Osteocyte (in vitro differentiated cells): ENCODE measurements around the gene PITPNC1. TPM values are rescaled to one million over a fixed set of nuclear protein-coding genes. Genes with fewer than 3 reads are reported as not detected.

Experiments used
- DNase-seq: peaks from one replicate; pipeline ENCODE4 v3.0.0; 2021; ENCODE audit warnings: mixed read lengths; ENCODE audit not compliant: unreplicated experiment; ENCODE audit errors: extremely low spot score
- H3K27ac Mint-ChIP-seq: one replicate; pipeline ENCODE4 v1.8.0; 2021; ENCODE audit warnings: mild to moderate bottlenecking, mixed read lengths; ENCODE audit not compliant: unreplicated experiment
- H3K27me3 Mint-ChIP-seq: one replicate; pipeline ENCODE4 v1.8.0; 2021; ENCODE audit warnings: mixed read lengths; ENCODE audit not compliant: unreplicated experiment
- H3K36me3 Mint-ChIP-seq: one replicate; pipeline ENCODE4 v1.8.0; 2021; ENCODE audit warnings: mixed read lengths; ENCODE audit not compliant: unreplicated experiment
- H3K4me1 Mint-ChIP-seq: one replicate; pipeline ENCODE4 v1.8.0; 2021; ENCODE audit warnings: mixed read lengths; ENCODE audit not compliant: unreplicated experiment
- H3K4me3 Mint-ChIP-seq: one replicate; pipeline ENCODE4 v1.8.0; 2021; ENCODE audit warnings: mild to moderate bottlenecking, moderate library complexity, mixed read lengths; ENCODE audit not compliant: unreplicated experiment
- H3K9me3 Mint-ChIP-seq: one replicate; pipeline ENCODE4 v1.8.0; 2021; ENCODE audit warnings: mixed read lengths; ENCODE audit not compliant: unreplicated experiment
- total RNA-seq: library from RNA; stranded (reverse); gene quantifications from 2 replicates; pipeline ENCODE4 v1.2.1, GENCODE V29; 2021
- TF ChIP-seq, protein P1 (sequence below): fragments of 200-600 bp; sonication (generic); IDR thresholded peaks from 2 replicates; pipeline ENCODE4 v1.5.0; 2021; ENCODE audit warnings: antibody characterized with exemption, mild to moderate bottlenecking, moderate library complexity

PITPNC1 gene
- total RNA-seq, 1 donor from 2014 or later, result 18.0 TPM

DNA sequence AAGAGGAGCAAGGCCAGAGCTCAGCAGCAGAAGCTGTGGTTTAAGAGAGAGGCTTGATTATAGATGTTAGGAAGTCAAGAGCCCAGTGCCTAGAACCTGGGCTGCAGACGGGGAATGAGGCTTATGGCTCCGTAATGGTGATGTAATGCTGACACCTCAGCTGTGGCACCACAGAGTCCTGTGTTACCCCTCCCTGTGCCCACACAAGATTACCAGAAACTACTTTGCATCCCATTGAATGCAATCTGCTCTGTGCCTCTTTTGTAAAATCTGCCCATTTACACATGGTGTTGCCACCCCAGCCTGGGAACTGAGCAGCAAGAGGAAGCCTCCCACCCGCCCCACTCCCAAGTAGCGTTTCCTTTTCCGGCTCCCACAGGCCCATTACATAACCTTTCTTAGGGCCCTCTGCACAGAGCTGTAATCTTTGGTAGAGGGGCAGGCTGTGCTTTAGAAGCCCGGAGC is 57.0 kb downstream of the PITPNC1 start:
- H3K9me3 Mint-ChIP-seq, result no peaks in the 10 kb centered on the region
- DNase-seq, result no peak
- H3K4me3 Mint-ChIP-seq, result no peak overlapping the region
- H3K27ac Mint-ChIP-seq, result no peak overlapping the region
- no peaks in the 10 kb centered on the region for H3K27me3 Mint-ChIP-seq
- no peaks in the 10 kb centered on the region for H3K36me3 Mint-ChIP-seq
- TF ChIP-seq, protein P1, sequence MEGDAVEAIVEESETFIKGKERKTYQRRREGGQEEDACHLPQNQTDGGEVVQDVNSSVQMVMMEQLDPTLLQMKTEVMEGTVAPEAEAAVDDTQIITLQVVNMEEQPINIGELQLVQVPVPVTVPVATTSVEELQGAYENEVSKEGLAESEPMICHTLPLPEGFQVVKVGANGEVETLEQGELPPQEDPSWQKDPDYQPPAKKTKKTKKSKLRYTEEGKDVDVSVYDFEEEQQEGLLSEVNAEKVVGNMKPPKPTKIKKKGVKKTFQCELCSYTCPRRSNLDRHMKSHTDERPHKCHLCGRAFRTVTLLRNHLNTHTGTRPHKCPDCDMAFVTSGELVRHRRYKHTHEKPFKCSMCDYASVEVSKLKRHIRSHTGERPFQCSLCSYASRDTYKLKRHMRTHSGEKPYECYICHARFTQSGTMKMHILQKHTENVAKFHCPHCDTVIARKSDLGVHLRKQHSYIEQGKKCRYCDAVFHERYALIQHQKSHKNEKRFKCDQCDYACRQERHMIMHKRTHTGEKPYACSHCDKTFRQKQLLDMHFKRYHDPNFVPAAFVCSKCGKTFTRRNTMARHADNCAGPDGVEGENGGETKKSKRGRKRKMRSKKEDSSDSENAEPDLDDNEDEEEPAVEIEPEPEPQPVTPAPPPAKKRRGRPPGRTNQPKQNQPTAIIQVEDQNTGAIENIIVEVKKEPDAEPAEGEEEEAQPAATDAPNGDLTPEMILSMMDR, result no peak
- peaks cover 7% of the 10 kb centered on the region for H3K4me1 Mint-ChIP-seq

GRCh38 chr17:67435122-67435521 is 58.0 kb downstream of the PITPNC1 start:
- Mint-ChIP-seq H3K27me3 (no peaks in the 10 kb centered on the region), H3K4me1 (peaks cover 7% of the 10 kb centered on the region), H3K4me3 (no peak overlapping the region), H3K9me3 (no peaks in the 10 kb centered on the region), H3K27ac (no peak overlapping the region), H3K36me3 (no peaks in the 10 kb centered on the region)
- DNase-seq, result no peak
- TF ChIP-seq, protein P1, result no peak

GRCh38 chr17:67435786-67436185 is 58.7 kb downstream of the PITPNC1 start:
- Mint-ChIP-seq H3K4me1 (peaks cover 7% of the 10 kb centered on the region), H3K9me3 (no peaks in the 10 kb centered on the region), H3K36me3 (no peaks in the 10 kb centered on the region), H3K4me3 (no peak overlapping the region), H3K27ac (no peak overlapping the region), H3K27me3 (no peaks in the 10 kb centered on the region)
- TF ChIP-seq, protein P1, result no peak
- DNase-seq, result no peak

GRCh38 chr17:67436233-67436632 is 59.2 kb downstream of the PITPNC1 start:
- Mint-ChIP-seq H3K9me3 (no peaks in the 10 kb centered on the region), H3K4me1 (peaks cover 9% of the 10 kb centered on the region), H3K4me3 (no peak overlapping the region), H3K27me3 (no peaks in the 10 kb centered on the region), H3K36me3 (no peaks in the 10 kb centered on the region), H3K27ac (no peak overlapping the region)
- DNase-seq, result no peak
- TF ChIP-seq, protein P1, result no peak

DNA sequence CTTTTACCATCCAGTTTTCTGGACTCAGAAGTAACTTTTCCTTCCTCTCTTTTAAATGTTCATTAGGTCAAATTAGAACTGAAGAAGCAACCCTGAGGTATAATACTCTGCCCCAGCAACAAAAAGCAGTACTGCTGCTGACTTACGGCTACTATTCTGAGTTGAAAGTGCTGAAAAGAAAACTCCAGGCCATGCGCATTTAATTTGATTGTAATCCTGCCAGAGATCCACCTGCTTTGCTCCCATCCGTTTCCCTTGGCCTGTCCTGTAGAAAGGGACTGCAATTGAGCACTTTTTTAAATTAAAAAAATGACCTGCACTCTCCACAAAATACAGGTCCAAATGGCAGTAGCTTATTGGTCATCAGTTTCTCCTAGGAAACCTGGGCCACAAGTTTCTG is 61.6 kb downstream of the PITPNC1 start:
- H3K4me3 Mint-ChIP-seq, result no peak overlapping the region
- DNase-seq, result no peak
- no peaks in the 10 kb centered on the region for H3K9me3 Mint-ChIP-seq
- H3K36me3 Mint-ChIP-seq, result no peaks in the 10 kb centered on the region
- TF ChIP-seq, protein P1, result no peak
- no peak overlapping the region for H3K27ac Mint-ChIP-seq
- peaks cover 6% of the 10 kb centered on the region for H3K4me1 Mint-ChIP-seq
- no peaks in the 10 kb centered on the region for H3K27me3 Mint-ChIP-seq
